ENCODE measurements around the gene ZNF135. TPM values are rescaled to one million over a fixed set of nuclear protein-coding genes. Genes with fewer than 3 reads are reported as not detected.

Gene ZNF135
- total RNA-seq: 1 to 10 TPM; 1.2 to 1.3 TPM

DNA sequence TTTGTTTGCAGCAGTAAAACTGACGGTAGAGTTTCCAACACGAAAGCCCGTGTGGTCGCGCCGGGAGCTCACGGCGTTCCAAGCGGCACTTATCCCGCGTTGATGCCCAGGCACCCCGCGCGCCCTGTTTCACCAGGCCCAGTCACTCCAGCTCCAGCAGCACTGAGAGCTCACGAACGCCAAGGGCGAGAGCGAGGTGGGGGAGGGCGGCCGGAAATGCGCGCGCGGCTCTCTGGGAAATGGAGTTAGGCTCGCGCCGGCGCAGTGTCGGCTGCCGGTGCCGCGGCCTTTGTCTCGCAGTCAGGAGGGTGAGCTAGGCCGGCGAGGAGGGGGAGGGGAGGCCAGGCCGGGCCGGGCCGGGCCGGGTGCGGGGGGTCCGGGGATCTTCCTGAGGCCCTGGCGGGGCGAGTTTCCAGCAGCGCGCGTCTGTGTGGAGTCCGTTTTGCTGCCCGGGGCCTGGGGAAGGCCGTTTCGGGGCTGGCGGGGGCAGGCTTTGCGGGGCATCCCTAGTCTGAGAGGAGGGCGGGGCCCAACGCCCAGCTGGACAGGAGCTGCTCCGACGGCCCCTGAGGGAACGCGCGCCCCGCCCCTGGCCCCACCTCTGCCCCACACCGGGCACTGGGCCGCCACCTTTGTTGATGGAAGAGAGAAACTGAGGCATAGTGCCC is at the start of gene ZNF135:
ZNF135 (plus strand) TSS at position 280 of the 668 bp plus-strand sequence. CDS start 721 bp downstream, outside the sequence.
- Mint-ChIP-seq H3K9me3 (ENCODE audit: insufficient read depth) (peaks cover 34% of the 10 kb centered on the region), H3K27me3 (ENCODE audit: low read depth) (no peaks in the 10 kb centered on the region), H3K27ac (peak within 1 kb of the TSS; percentile 79), H3K36me3 (ENCODE audit: low read depth) (peaks cover 30% of the 10 kb centered on the region), H3K4me3 (peak within 1 kb of the TSS; percentile 71), H3K4me1 (ENCODE audit: low read depth) (peaks cover 7% of the 10 kb centered on the region)
- POLR2A ChIA-PET: interaction anchor here (0.6 to 1.2 kb wide), 2 partner anchors 56 to 271 kb away, joined by 3 to 4 read pairs; partner anchors contain the start of gene ZNF606
- ATAC-seq (peak; percentile 87), DNase-seq (peak; percentile 71)
- CTCF ChIA-PET: no interaction called here

DNA sequence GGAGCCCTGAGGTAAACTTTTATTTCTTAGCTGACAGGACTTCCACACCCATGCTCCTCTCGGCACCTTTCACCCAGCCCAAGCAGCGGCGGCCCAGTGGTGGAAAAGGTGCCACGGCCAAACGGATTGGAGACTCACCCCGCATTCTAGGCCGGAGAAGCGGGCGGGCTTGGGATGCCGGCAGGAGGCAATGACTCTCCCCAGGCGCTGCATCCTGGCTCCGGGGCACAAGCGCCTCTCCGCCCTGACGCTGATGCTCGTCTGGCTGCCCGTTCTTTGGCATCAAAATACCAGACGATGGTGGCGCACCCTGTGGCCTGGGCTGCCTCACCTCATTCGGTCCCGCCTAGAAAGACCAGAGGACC is 49.8 kb upstream of the ZNF135 start:
- Mint-ChIP-seq H3K36me3 (ENCODE audit: low read depth) (peaks cover 47% of the 10 kb centered on the region), H3K27ac (no peak overlapping the region), H3K27me3 (ENCODE audit: low read depth) (no peaks in the 10 kb centered on the region), H3K4me1 (ENCODE audit: low read depth) (peaks cover 13% of the 10 kb centered on the region), H3K9me3 (ENCODE audit: insufficient read depth) (peaks cover 56% of the 10 kb centered on the region), H3K4me3 (peak overlapping the region; percentile 75)
- ChIA-PET CTCF (no interaction called here), POLR2A (interaction anchor here (0.7 kb wide), 1 partner anchor 65 kb away, joined by 3 read pairs; no protein-coding TSS in a partner anchor)
- DNase-seq (no peak), ATAC-seq (no peak)

DNA sequence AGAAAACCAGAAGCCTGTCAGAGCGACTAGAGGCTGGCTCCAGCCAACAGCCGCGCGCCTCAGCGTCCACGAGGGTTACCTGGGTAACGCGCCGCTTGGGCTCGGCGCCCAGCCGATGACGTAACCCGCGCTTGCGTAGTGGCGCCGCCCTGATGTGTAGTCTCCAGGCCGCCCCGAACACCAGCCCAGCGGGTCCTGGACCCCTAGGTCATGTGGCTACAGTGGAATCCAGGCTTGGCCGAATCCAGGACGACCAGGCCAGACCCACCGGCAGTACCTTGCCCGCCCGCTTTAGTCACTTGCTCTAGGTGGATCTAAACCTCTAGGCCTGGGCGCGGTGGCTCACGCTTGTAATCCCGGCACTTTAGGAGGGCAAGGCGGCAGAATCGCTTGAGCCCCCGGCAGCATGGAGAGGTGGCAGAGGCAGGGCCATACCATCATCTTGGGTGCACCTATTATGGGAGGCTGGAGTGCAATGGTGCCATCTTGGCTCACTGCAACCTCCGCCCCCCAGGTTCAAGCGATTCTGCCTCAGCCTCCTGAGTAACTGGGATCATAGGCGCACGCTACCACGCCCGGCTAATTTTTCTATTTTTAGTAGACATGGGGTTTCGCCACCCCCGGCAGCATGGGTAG is 49.3 kb upstream of the ZNF135 start:
- CTCF ChIA-PET: no interaction called here
- peak overlapping the region; percentile 85 for H3K27ac Mint-ChIP-seq
- POLR2A ChIA-PET: interaction anchor here (0.7 kb wide), 1 partner anchor 65 kb away, joined by 3 read pairs; no protein-coding TSS in a partner anchor
- peaks cover 8% of the 10 kb centered on the region for H3K4me1 Mint-ChIP-seq (ENCODE audit: low read depth)
- H3K36me3 Mint-ChIP-seq (ENCODE audit: low read depth): peaks cover 42% of the 10 kb centered on the region
- peaks cover 52% of the 10 kb centered on the region for H3K9me3 Mint-ChIP-seq (ENCODE audit: insufficient read depth)
- H3K4me3 Mint-ChIP-seq: peak overlapping the region; percentile 75
- DNase-seq (peak; percentile 85), ATAC-seq (peak; percentile 95)
- H3K27me3 Mint-ChIP-seq (ENCODE audit: low read depth): no peaks in the 10 kb centered on the region

DNA sequence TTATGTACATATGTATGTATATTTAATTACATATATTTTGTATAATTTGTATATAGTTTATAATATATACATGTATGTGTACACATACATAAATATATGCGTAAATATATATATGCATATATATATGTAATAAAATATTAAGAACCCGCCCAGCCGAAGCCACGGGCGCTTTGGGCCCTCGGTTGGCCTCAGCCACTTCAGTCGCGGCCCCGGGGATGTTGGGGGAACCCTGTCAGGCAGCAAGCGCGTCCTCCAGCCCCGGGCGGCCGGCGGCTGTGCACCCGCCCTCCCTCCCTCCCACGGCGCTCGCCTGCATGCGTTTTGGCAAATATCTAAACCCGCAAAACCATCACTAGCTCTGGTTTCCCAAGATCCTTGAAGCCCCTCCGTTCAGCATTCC is 48.6 kb upstream of the ZNF135 start:
- ChIA-PET POLR2A (no interaction called here), CTCF (no interaction called here)
- H3K4me1 Mint-ChIP-seq (ENCODE audit: low read depth): peaks cover 8% of the 10 kb centered on the region
- DNase-seq (no peak), ATAC-seq (no peak)
- H3K9me3 Mint-ChIP-seq (ENCODE audit: insufficient read depth): peaks cover 49% of the 10 kb centered on the region
- H3K36me3 Mint-ChIP-seq (ENCODE audit: low read depth): peaks cover 35% of the 10 kb centered on the region
- H3K27ac Mint-ChIP-seq: no peak overlapping the region
- no peaks in the 10 kb centered on the region for H3K27me3 Mint-ChIP-seq (ENCODE audit: low read depth)
- H3K4me3 Mint-ChIP-seq: peak overlapping the region; percentile 25

GRCh38 chr19:58014141-58014540 is 44.9 kb upstream of the ZNF135 start:
- ATAC-seq: no peak
- Mint-ChIP-seq H3K27me3 (ENCODE audit: low read depth) (no peaks in the 10 kb centered on the region), H3K9me3 (ENCODE audit: insufficient read depth) (peaks cover 34% of the 10 kb centered on the region), H3K36me3 (ENCODE audit: low read depth) (peaks cover 8% of the 10 kb centered on the region), H3K4me1 (ENCODE audit: low read depth) (peaks cover 5% of the 10 kb centered on the region), H3K4me3 (no peak overlapping the region), H3K27ac (no peak overlapping the region)
- POLR2A ChIA-PET: no interaction called here
- CTCF ChIA-PET: no interaction called here
- DNase-seq: no peak

- peaks cover 28% of the 10 kb centered on the region for H3K9me3 Mint-ChIP-seq (ENCODE audit: insufficient read depth)
- no peak overlapping the region for H3K4me3 Mint-ChIP-seq
- ChIA-PET POLR2A (no interaction called here), CTCF (no interaction called here)
- ATAC-seq (no peak), DNase-seq (no peak)
- peaks cover 2% of the 10 kb centered on the region for H3K36me3 Mint-ChIP-seq (ENCODE audit: low read depth)
- no peak overlapping the region for H3K27ac Mint-ChIP-seq
- no peaks in the 10 kb centered on the region for H3K4me1 Mint-ChIP-seq (ENCODE audit: low read depth)
- no peaks in the 10 kb centered on the region for H3K27me3 Mint-ChIP-seq (ENCODE audit: low read depth)
Observed at GRCh38 chr19:58020129-58020528, 39.0 kb upstream of the ZNF135 start.

DNA sequence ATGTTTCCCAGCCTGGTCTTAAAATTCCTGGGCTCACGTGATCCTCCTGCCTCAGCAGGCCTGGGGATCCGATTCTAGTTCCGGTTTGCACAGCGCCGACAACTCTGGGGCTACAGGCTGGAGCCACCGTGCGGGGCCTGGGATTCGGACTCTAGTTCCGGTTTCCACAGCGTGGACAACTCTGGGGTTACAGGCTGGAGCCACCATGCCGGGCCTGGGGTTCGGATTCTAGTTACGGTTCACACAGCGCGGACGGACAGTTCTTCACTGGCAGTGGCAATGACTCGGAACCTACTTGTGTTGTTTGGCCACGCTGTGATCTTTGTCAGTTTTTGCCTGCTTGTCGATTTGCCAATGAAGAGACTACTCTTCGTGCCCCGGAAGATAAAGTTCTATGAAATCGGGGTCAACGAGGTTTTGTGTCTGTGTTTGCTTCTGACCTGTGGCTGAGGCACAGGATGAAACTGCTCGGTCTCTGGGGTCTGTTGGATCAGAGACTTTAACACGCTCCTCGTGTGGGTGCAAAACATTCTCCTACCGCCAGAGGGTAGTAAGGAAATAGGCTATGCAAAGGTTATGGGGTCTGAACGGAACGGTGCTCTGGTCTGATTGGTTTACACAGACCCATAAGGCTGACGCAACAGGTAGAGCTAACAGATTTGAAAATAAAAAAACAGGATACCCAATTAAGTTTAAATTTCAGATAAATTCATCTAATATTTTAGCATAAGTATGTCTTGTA is 37.4 kb upstream of the ZNF135 start:
- H3K27ac Mint-ChIP-seq: no peak overlapping the region
- H3K9me3 Mint-ChIP-seq (ENCODE audit: insufficient read depth): peaks cover 36% of the 10 kb centered on the region
- H3K4me3 Mint-ChIP-seq: no peak overlapping the region
- CTCF ChIA-PET: interaction anchor here (0.8 to 1.8 kb wide), 4 partner anchors 77 to 134 kb away, joined by 3 to 7 read pairs (median 4); partner anchors contain the start of genes ZNF329 and ZSCAN18
- POLR2A ChIA-PET: no interaction called here
- H3K27me3 Mint-ChIP-seq (ENCODE audit: low read depth): no peaks in the 10 kb centered on the region
- DNase-seq (peak; percentile 60), ATAC-seq (peak; percentile 78)
- no peaks in the 10 kb centered on the region for H3K4me1 Mint-ChIP-seq (ENCODE audit: low read depth)
- peaks cover 3% of the 10 kb centered on the region for H3K36me3 Mint-ChIP-seq (ENCODE audit: low read depth)

GRCh38 chr19:58022283-58022660 is 36.8 kb upstream of the ZNF135 start:
- CTCF ChIA-PET: interaction anchor here (0.8 to 1.8 kb wide), 4 partner anchors 76 to 133 kb away, joined by 3 to 7 read pairs (median 4); partner anchors contain the start of genes ZNF329 and ZSCAN18
- Mint-ChIP-seq H3K4me1 (ENCODE audit: low read depth) (no peaks in the 10 kb centered on the region), H3K4me3 (no peak overlapping the region), H3K36me3 (ENCODE audit: low read depth) (peaks cover 3% of the 10 kb centered on the region), H3K9me3 (ENCODE audit: insufficient read depth) (peaks cover 30% of the 10 kb centered on the region), H3K27ac (no peak overlapping the region), H3K27me3 (ENCODE audit: low read depth) (no peaks in the 10 kb centered on the region)
- POLR2A ChIA-PET: no interaction called here
- ATAC-seq: no peak
- DNase-seq: no peak

DNA sequence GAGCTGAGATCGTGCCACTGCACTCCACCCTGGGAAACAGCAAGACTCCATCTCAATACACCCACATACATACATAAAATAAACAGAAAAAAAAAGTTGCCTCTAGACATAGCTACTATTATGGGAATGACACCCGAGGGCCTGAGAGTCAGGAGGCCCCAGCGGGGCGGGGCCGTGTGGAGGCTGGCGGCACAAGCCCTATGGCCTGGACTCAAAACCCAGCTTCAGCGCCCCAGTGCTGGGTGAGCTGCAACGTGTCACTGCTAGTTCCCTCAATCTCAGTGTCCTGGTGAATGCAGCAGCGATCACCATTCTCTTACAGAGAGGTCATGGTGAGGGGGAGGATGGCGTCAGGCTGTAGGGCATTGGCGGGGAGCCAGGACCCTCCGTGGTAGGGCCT is 34.4 kb upstream of the ZNF135 start:
- Mint-ChIP-seq H3K27ac (no peak overlapping the region), H3K27me3 (ENCODE audit: low read depth) (no peaks in the 10 kb centered on the region), H3K4me3 (no peak overlapping the region), H3K36me3 (ENCODE audit: low read depth) (peaks cover 3% of the 10 kb centered on the region), H3K9me3 (ENCODE audit: insufficient read depth) (peaks cover 32% of the 10 kb centered on the region), H3K4me1 (ENCODE audit: low read depth) (no peaks in the 10 kb centered on the region)
- no peak for DNase-seq
- ChIA-PET CTCF (no interaction called here), POLR2A (interaction anchor here (0.6 kb wide), 1 partner anchor 33 kb away, joined by 3 read pairs; no protein-coding TSS in a partner anchor)
- no peak for ATAC-seq

- peaks cover 4% of the 10 kb centered on the region for H3K27me3 Mint-ChIP-seq (ENCODE audit: low read depth)
- ChIA-PET POLR2A (no interaction called here), CTCF (no interaction called here)
- peaks cover 2% of the 10 kb centered on the region for H3K4me1 Mint-ChIP-seq (ENCODE audit: low read depth)
- peak; percentile 33 for ATAC-seq
- DNase-seq: peak; percentile 28
- H3K27ac Mint-ChIP-seq: peak within 1 kb of the TSS; percentile 18
- no peak within 1 kb of the TSS for H3K4me3 Mint-ChIP-seq
- peaks cover 30% of the 10 kb centered on the region for H3K9me3 Mint-ChIP-seq (ENCODE audit: insufficient read depth)
- H3K36me3 Mint-ChIP-seq (ENCODE audit: low read depth): peaks cover 7% of the 10 kb centered on the region
Observed at GRCh38 chr19:58033741-58034476, 25.2 kb upstream of the ZNF135 start, which contains the start of gene ZSCAN1. Gene ZSCAN1 (plus strand): TSS chr19:58034025. CDS start chr19:58037837, 3,812 bp downstream.

GRCh38 chr19:58034477-58034793 is 24.6 kb upstream of the ZNF135 start:
- peaks cover 2% of the 10 kb centered on the region for H3K4me1 Mint-ChIP-seq (ENCODE audit: low read depth)
- CTCF ChIA-PET: no interaction called here
- H3K27ac Mint-ChIP-seq: no peak overlapping the region
- ATAC-seq: no peak
- DNase-seq: no peak
- POLR2A ChIA-PET: no interaction called here
- H3K4me3 Mint-ChIP-seq: no peak overlapping the region
- H3K9me3 Mint-ChIP-seq (ENCODE audit: insufficient read depth): peaks cover 26% of the 10 kb centered on the region
- peaks cover 4% of the 10 kb centered on the region for H3K27me3 Mint-ChIP-seq (ENCODE audit: low read depth)
- H3K36me3 Mint-ChIP-seq (ENCODE audit: low read depth): peaks cover 7% of the 10 kb centered on the region
